Ectodermal cell (in vitro differentiated cells): Measurements from ENCODE around the gene RCOR1.

Experiments
- H3K27ac ChIP-seq: 2 replicates; pipeline ENCODE4 v1.7.0; 2013; ENCODE audit warnings: mild to moderate bottlenecking, low read depth, low read length; ENCODE audit not compliant: insufficient read depth, poor library complexity, severe bottlenecking
- H3K27me3 ChIP-seq: 2 replicates; pipeline ENCODE4 v1.7.0; 2013; ENCODE audit warnings: mild to moderate bottlenecking, low read length; ENCODE audit not compliant: insufficient read depth, control insufficient read depth, poor library complexity, severe bottlenecking
- H3K36me3 ChIP-seq: one replicate; pipeline ENCODE4 v1.7.0; 2013; ENCODE audit warnings: low read length; ENCODE audit not compliant: control insufficient read depth, insufficient read depth
- H3K4me1 ChIP-seq: one replicate; pipeline ENCODE4 v1.7.0; 2013; ENCODE audit warnings: low read length; ENCODE audit not compliant: control insufficient read depth, insufficient read depth
- H3K4me3 ChIP-seq: 2 replicates; pipeline ENCODE4 v1.7.0; 2013; ENCODE audit warnings: low read depth, low read length, control low read depth; ENCODE audit not compliant: insufficient read depth
- H3K9me3 ChIP-seq: 2 replicates; pipeline ENCODE4 v1.7.0; 2013; ENCODE audit warnings: mild to moderate bottlenecking, low read length, moderate library complexity; ENCODE audit not compliant: control insufficient read depth
- WGBS, 2 experiments: methylation state at CpG; one replicate each; pipeline ENCODE4 v1.1.7; 2013; ENCODE audit warnings: missing lambda C conversion rate in 2 of 2; 5-methylcytosine and 5-hydroxymethylcytosine counted together

RCOR1 gene

GRCh38 chr14:102581193-102581592, 11.3 kb upstream of the RCOR1 start:
- Histone ChIP-seq H3K4me3 (no peak overlapping the region), H3K4me1 (peaks cover 7% of the 10 kb centered on the region), H3K27me3 (no peaks in the 10 kb centered on the region), H3K27ac (no peak overlapping the region), H3K36me3 (no peaks in the 10 kb centered on the region), H3K9me3 (no peaks in the 10 kb centered on the region)
- 95 to 96% methylated on average over 10 of the region's 10 CpGs for WGBS, 2 experiments

- peaks cover 7% of the 10 kb centered on the region for H3K4me1 ChIP-seq
- no peaks in the 10 kb centered on the region for H3K9me3 ChIP-seq
- H3K36me3 ChIP-seq: no peaks in the 10 kb centered on the region
- no peaks in the 10 kb centered on the region for H3K27me3 ChIP-seq
- no peak overlapping the region for H3K27ac ChIP-seq
- 71 to 82% methylated on average over 6 of the region's 7 CpGs for WGBS, 2 experiments
- H3K4me3 ChIP-seq: no peak overlapping the region
These were observed 8.7 kb upstream of the RCOR1 start for GRCh38 chr14:102583726-102584125.

DNA sequence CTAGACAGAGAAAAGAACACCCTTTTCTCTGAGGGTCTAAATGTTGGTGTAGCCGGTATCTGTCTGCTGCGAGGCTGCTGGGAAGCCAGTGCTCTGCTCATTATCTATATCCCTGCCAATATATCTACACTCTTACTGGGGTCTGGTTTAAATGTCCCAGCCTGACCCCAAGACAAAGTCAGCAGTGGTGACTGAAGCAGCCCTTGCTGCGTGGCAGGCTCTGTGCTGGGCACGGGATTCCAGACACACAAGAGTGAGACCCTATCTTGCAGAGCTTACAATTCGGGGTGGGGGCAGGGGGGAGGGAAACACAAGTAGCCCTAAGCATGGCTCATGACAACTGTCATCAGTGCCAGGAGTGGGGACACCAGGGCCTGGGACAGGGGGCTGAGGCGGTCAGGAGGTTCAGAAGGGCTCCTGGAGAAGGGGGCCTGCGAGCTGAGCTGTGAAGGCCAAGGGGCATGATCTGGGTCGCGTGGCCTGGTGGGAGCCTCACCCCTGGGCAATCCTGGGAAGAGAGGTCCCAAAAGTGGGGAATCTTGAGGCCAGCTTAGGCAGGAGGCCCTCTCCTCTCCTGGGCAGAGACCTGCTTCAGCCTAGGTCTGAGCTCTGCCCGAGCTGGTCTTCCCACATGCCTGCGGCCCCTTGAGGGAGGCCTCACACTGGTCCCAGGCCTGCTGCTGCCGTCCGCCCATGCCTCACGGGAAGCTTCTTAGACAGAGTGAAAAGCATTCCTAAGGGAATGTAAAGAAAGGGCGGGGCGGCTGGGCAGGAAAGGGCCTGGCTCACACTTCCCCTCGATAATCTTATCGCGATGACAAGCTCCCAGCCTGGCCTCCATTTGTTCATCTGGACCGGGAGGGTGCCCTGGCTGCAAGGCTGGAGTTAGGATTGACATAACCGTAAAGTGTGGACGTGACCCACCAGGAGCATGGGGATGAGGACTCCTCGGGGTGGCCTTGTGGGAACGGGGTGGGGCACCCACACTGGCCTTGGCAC, 7.3 kb upstream of the RCOR1 start:
- WGBS, 2 experiments: 57 to 58% methylated on average over 24 of the region's 24 CpGs
- H3K27me3 ChIP-seq: no peaks in the 10 kb centered on the region
- H3K4me3 ChIP-seq: no peak overlapping the region
- H3K4me1 ChIP-seq: peaks cover 7% of the 10 kb centered on the region
- no peaks in the 10 kb centered on the region for H3K36me3 ChIP-seq
- H3K27ac ChIP-seq: peak overlapping the region; percentile 64
- no peaks in the 10 kb centered on the region for H3K9me3 ChIP-seq

GRCh38 chr14:102586420-102587104, 5.9 kb upstream of the RCOR1 start:
- no peaks in the 10 kb centered on the region for H3K36me3 ChIP-seq
- no peaks in the 10 kb centered on the region for H3K27me3 ChIP-seq
- H3K4me3 ChIP-seq: no peak overlapping the region
- no peak overlapping the region for H3K27ac ChIP-seq
- WGBS, 2 experiments: 90% methylated on average over 5 of the region's 5 CpGs
- no peaks in the 10 kb centered on the region for H3K9me3 ChIP-seq
- H3K4me1 ChIP-seq: peaks cover 13% of the 10 kb centered on the region

DNA sequence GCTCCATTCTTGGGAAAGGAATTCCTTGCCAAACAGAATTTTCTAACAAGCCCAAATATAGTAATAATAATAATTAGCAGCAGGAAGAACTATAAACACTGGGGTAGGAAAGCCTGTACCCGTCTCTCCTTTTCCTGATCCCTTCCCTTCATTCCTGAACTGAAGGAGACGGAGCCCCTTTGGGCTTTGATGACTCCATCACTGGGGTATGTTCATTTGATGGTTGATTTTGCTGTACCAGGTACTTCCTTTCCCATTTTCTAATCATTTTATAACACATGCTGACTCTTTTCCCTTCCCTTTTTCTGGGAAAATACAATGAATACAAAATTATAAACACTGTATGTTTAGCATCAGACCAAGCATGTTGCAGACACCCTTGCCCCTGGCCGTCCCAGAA, 3.6 kb upstream of the RCOR1 start:
- 89 to 90% methylated on average over 2 to 3 of the region's 3 CpGs for WGBS, 2 experiments
- Histone ChIP-seq H3K9me3 (no peaks in the 10 kb centered on the region), H3K4me3 (no peak overlapping the region), H3K4me1 (peaks cover 13% of the 10 kb centered on the region), H3K27me3 (no peaks in the 10 kb centered on the region), H3K27ac (no peak overlapping the region), H3K36me3 (no peaks in the 10 kb centered on the region)

DNA sequence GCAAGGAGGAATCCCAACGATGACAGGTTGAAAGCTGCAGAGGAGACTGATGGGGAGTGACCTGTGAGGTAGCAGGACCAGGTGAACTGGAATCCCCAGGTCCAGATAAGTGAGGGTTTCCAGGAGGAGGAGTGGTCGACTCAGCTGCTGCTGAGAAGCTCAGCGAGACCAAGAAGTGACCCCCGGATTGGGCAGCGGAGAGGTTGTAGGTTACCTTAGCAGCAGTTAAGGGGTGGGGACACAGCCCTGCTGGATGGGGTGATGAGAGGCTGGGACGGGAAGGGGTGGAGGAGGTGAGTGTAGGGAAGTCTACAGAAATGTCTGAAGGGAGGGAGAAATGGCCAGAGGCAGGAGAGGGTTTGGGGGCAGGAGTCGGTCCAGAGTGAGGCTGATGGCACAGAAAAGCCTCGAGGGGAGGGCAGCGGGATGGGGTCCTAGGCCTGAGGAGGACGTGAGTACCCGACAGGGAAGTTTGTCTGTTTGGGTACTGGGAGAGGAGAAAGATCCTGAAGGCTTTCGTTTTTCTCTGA, 2.6 kb upstream of the RCOR1 start:
- Histone ChIP-seq H3K27ac (no peak overlapping the region), H3K36me3 (no peaks in the 10 kb centered on the region), H3K9me3 (no peaks in the 10 kb centered on the region), H3K27me3 (no peaks in the 10 kb centered on the region), H3K4me1 (peaks cover 12% of the 10 kb centered on the region), H3K4me3 (no peak overlapping the region)
- 87 to 88% methylated on average over 12 of the region's 12 CpGs for WGBS, 2 experiments

DNA sequence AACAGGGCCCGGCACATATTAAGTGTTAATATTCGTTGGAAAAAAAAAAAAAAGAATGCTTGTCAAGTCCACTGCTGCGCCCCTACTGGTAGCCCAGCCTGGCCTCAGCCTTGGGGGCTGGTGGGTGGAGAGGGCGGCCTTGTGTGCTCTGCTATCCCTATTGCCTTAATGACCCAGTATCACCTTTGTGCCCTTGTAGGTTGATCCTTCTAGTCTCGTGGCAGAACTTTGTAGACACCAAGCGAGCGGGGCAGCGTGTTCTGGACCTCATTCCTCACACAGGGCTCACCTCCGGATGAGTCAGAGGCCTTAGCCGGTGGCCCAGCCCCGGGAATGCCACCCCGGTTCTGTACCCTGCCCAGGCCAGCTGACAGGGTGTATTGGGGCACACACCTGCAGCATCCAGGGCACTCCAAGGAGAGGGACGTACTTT, 1.8 kb upstream of the RCOR1 start:
- no peaks in the 10 kb centered on the region for H3K9me3 ChIP-seq
- no peaks in the 10 kb centered on the region for H3K27me3 ChIP-seq
- H3K27ac ChIP-seq: no peak overlapping the region
- 69% methylated on average over 13 of the region's 13 CpGs for WGBS, 2 experiments
- H3K4me1 ChIP-seq: peaks cover 6% of the 10 kb centered on the region
- H3K36me3 ChIP-seq: no peaks in the 10 kb centered on the region
- peak overlapping the region; percentile 89 for H3K4me3 ChIP-seq

DNA sequence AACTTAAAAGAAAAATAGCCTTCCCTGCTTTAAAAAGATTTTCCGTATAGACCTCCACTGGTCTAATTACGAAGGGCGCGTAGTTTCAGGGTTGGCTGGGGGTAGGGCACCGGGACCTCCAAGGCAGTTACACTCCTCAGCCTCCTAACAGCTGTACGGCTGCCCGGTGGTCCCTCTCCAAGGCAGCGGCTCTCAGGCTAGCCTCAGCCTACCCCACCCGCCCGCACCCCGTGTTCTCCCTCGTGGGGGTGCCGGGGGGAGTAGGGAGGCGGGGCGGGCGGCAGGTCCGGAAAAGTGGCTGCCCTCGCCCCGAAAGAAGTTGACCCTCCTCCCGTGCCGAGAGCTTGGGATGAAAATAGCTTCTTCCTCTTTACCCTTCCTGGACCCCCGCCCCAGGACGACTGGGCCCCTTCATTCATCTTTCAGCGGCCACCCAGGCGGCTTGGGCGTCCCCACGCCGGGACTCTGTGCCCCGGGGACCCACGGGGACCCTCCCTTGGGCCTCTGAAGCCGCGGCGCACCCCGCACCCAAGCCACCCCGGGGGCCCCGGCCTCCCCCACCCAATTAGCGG, 991 bp upstream of the RCOR1 start:
- Histone ChIP-seq H3K4me1 (peaks cover 6% of the 10 kb centered on the region), H3K9me3 (no peaks in the 10 kb centered on the region), H3K4me3 (peak overlapping the region; percentile 89), H3K36me3 (no peaks in the 10 kb centered on the region), H3K27me3 (no peaks in the 10 kb centered on the region), H3K27ac (peak overlapping the region; percentile 99)
- 1% methylated on average over 37 of the region's 37 CpGs for WGBS, 2 experiments

DNA sequence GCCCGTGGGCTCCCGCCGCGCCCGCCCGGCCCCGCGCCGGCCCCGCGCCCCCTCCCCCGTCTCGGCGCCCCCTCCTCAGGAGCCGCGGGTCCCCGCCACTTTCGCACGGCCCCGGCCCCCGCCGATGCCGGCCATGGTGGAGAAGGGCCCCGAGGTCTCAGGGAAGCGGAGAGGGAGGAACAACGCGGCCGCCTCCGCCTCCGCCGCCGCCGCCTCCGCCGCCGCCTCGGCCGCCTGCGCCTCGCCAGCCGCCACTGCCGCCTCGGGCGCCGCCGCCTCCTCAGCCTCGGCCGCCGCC, 263 bp downstream of the RCOR1 start:
- WGBS, 2 experiments: 0% methylated on average over 48 to 49 of the region's 49 CpGs
- Histone ChIP-seq H3K27ac (peak overlapping the region; percentile 26), H3K9me3 (no peaks in the 10 kb centered on the region), H3K36me3 (no peaks in the 10 kb centered on the region), H3K4me1 (peaks cover 6% of the 10 kb centered on the region), H3K4me3 (peak overlapping the region; percentile 89), H3K27me3 (no peaks in the 10 kb centered on the region)
